Vagina (tissue), 2 donors: ENCODE data around the gene ZFP69B.

Experiments used
- POLR2A ChIP-seq, 2 donors: fragments of 450-650 bp; IDR thresholded peaks; one replicate each; pipeline ENCODE4 v1.6.1; 2017; ENCODE audit warnings: antibody characterized with exemption in 2 of 2, mild to moderate bottlenecking in 2 of 2, moderate library complexity in 2 of 2
- TF ChIP-seq, protein P1 (sequence below), 3 experiments: fragments of 450-650 bp in 2 of 3; fragments of 200-600 bp in 1 of 3; sonication (generic) in 1 of 3; IDR thresholded peaks; one replicate each; pipeline ENCODE4 v1.5.1; 2017 to 2019; ENCODE audit warnings: antibody characterized with exemption in 3 of 3, mild to moderate bottlenecking in 2 of 3, moderate library complexity in 2 of 3

DNA sequence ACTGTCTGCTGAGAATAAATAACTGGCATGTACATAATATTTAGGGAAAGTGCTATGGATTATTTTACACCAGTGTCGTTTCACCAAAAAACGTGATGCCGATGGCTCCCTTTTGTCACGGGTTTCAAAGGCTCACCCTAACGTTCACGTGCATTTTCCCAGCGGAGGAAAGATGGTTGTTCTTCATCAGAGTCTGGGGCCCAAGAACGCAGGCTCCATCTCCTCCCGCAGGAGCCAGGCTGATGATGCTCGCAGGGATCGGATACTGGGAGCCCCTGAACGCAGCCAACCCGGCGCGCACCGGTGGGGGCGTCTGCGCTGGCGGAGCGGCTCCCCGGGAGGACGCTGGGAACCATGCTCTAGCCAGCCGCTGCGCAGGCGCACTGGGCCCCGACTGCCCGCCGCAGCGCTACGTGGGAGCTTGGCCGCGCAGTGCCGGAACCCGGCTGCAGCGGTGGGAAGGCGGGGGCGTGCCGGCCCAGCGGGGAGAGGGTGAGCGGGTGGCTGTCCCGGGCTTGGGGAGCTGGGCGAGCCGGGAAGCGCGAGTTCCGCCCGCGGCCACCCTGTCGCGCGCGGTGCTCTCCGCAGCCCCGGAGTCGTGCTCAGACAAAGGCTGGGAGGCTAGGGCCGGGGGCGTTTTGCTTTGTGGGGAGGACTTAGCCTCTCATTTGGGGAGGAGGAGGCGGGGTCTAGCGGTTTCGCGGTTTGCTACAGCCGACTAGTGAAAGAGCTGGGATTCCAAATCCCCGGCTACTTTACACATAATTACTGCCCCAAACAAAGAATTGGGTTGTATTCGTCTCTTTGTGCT, at the start of gene ZFP69B:
- TF ChIP-seq POLR2A (IDR thresholded peaks at IDR 0.05) = no peak
- TF ChIP-seq, protein P1, sequence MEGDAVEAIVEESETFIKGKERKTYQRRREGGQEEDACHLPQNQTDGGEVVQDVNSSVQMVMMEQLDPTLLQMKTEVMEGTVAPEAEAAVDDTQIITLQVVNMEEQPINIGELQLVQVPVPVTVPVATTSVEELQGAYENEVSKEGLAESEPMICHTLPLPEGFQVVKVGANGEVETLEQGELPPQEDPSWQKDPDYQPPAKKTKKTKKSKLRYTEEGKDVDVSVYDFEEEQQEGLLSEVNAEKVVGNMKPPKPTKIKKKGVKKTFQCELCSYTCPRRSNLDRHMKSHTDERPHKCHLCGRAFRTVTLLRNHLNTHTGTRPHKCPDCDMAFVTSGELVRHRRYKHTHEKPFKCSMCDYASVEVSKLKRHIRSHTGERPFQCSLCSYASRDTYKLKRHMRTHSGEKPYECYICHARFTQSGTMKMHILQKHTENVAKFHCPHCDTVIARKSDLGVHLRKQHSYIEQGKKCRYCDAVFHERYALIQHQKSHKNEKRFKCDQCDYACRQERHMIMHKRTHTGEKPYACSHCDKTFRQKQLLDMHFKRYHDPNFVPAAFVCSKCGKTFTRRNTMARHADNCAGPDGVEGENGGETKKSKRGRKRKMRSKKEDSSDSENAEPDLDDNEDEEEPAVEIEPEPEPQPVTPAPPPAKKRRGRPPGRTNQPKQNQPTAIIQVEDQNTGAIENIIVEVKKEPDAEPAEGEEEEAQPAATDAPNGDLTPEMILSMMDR (IDR thresholded peaks at IDR 0.05) = no peak
